ENCODE measurements around the gene LMO7. TPM values are rescaled to one million over a fixed set of nuclear protein-coding genes. Genes with fewer than 3 reads are reported as not detected.

The LMO7 gene
- total RNA-seq, 6 experiments from 2014 or later, result 682 to 843 (median 813) TPM

DNA sequence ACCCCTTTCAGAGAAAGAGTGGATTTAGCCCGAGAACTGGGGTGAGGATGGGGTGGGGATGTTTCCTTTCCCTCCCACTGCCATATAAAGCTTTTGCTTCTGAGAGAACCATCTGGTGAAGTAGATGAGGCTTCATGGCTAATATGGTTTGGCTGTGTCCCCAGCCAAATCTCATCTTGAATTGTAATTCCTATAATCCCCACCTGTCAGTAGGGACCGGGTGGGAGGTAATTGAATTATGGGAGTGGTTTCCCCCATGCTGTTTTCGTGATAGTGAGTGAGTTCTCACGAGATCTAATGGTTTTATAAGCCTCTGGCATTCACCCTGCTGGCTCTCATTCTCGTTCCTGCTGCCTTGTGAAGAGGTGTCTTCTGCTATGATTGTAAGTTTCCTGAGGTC, 270.9 kb downstream of the LMO7 start:
- Mint-ChIP-seq H3K4me3 (no peak overlapping the region), H3K27me3 (ENCODE audit: insufficient read depth) (peaks cover 9% of the 10 kb centered on the region), H3K36me3 (ENCODE audit: low read depth) (no peaks in the 10 kb centered on the region), H3K9me3 (no peaks in the 10 kb centered on the region), H3K4me1 (ENCODE audit: low read depth) (peaks cover 12% of the 10 kb centered on the region; the same call in 1 of the 2 replicates), H3K27ac (no peak overlapping the region)
- TF ChIP-seq, protein P1, sequence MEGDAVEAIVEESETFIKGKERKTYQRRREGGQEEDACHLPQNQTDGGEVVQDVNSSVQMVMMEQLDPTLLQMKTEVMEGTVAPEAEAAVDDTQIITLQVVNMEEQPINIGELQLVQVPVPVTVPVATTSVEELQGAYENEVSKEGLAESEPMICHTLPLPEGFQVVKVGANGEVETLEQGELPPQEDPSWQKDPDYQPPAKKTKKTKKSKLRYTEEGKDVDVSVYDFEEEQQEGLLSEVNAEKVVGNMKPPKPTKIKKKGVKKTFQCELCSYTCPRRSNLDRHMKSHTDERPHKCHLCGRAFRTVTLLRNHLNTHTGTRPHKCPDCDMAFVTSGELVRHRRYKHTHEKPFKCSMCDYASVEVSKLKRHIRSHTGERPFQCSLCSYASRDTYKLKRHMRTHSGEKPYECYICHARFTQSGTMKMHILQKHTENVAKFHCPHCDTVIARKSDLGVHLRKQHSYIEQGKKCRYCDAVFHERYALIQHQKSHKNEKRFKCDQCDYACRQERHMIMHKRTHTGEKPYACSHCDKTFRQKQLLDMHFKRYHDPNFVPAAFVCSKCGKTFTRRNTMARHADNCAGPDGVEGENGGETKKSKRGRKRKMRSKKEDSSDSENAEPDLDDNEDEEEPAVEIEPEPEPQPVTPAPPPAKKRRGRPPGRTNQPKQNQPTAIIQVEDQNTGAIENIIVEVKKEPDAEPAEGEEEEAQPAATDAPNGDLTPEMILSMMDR (IDR thresholded peaks at IDR 0.05), result no peak
- no peak for DNase-seq

- peaks cover 11% of the 10 kb centered on the region for H3K27me3 Mint-ChIP-seq (ENCODE audit: insufficient read depth)
- no peak for DNase-seq
- H3K27ac Mint-ChIP-seq, result no peak overlapping the region
- H3K9me3 Mint-ChIP-seq, result no peaks in the 10 kb centered on the region
- H3K4me3 Mint-ChIP-seq, result no peak overlapping the region
- TF ChIP-seq, protein P1 (IDR thresholded peaks at IDR 0.05), result no peak
- H3K36me3 Mint-ChIP-seq (ENCODE audit: low read depth), result no peaks in the 10 kb centered on the region
- peaks cover 12% of the 10 kb centered on the region; the same call in 1 of the 2 replicates for H3K4me1 Mint-ChIP-seq (ENCODE audit: low read depth)
Observed at GRCh38 chr13:75908141-75908540, 272.0 kb downstream of the LMO7 start.

Other genes starting within 250 kb of the LMO7 start
- gene TBC1D4, start 154.2 kb upstream of the LMO7 start, total RNA-seq (2021; fragmentation: NEBNext Ultra II Directional; extraction: Animal tissue kit (Norgen Biotek cat#: 25700)), result 10 to 100 TPM; 13.6 to 20.6 (median 16.6) TPM
- 100 to 1,000 TPM; 142 to 177 (median 152) TPM for gene COMMD6, start 98.5 kb upstream of the LMO7 start, total RNA-seq (2021; fragmentation: NEBNext Ultra II Directional; extraction: Animal tissue kit (Norgen Biotek cat#: 25700))
- 10 to 100 TPM; 51.4 to 67.4 (median 54.4) TPM for gene UCHL3, start 86.5 kb upstream of the LMO7 start, total RNA-seq (2021; fragmentation: NEBNext Ultra II Directional; extraction: Animal tissue kit (Norgen Biotek cat#: 25700))